SKM-1 treated with dmso at 0.1 percent for 144 hours (cell line): ENCODE measurements around the gene SUCLA2.
"Not testable (repeated sequence)": the region's sequence is repeated elsewhere in the genome, so short reads cannot be mapped to it uniquely, and the experiment has no call there.

Experiments used
- DNase-seq: peaks from one replicate; lab custom pipeline; 2025; ENCODE audit not compliant: unreplicated experiment; lab: John Stamatoyannopoulos, UW

SUCLA2 gene

DNA sequence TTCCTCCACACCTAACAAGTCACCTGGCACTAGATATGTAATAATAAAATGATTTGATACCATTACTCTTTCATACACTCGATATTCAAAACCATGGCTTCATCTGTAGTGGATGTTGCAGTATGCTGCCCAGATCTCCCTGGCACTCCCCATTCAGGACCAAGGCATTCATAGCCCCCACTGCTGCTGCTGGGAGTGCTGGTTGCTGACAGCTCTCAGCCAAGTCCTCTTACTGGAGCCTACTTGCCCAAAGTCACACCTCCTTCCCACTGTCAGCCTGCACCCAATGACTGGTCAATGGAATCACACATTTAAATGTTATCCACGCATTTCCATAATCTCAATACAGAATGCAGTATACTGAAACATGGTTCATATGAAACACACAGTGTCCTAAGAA, 3.7 kb downstream of the SUCLA2 start:
- no peak for DNase-seq

- no peak for DNase-seq
Measured at GRCh38 chr13:47991859-47992258, 9.2 kb downstream of the SUCLA2 start.

DNA sequence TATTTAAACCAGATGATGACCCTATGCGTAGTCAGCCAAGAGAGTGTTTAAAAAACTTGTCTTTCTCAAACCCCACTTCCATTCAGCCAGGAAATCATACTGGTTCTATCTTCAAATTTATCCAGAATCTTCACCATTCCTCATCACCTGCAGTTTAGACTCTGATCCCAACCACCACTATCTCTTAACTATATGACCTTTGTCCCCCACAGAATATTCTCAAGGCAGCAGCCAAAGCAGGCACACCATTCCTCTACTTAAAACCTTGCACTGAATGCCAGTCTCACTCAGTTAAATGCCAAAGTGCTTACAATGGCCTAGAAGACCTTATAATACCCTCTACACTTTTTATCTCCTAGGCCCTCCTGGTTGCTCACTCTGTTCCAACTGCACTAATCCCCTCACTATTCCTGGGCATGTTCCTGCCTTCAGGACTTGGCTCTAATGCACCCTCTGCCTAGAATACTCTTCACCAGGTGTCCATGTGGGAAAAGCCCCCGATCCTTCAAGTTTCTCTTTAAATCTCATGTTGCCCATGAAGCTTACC, 10.1 kb downstream of the SUCLA2 start:
- no peak for DNase-seq

DNA sequence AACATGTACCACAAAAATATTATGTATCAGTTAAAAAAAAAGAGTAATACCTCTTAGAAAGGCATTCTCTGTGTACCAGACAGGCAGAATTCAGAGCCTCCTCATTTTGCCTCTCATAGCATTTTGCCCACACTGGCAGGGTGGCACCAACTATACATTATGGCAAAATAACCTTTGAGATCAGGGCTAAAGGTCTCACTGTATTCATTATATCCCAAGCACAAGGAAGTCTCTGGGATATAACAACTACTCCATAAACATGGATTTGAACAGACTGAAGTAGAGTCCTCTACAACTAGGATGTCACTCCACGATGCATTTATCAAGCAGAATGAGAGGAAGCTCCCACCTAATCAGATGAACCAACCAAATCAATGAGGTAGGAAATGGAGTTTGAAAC, 10.6 kb downstream of the SUCLA2 start:
- DNase-seq, result no peak

GRCh38 chr13:47983070-47983469, 18.0 kb downstream of the SUCLA2 start:
- no peak for DNase-seq

DNA sequence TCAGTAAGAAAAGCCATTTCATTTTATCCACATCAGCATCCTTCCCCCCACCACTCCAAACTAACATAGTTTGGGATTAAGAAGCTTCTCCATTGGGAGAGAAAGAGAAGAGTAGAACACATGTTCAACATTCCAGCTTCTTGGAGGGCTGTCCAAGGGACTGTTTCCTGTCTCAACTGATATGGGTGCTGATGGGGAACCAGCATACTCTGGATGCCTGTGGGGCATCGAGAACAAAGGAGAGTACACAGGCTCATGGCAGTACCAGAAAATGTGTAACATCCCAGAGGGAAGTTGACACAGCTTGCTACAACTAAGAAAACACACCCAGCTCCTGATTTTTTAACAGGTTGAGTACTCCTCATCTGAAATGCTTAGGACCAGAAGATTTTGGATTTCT, 24.7 kb downstream of the SUCLA2 start:
- no peak for DNase-seq

GRCh38 chr13:47964863-47965262, 36.2 kb downstream of the SUCLA2 start:
- DNase-seq, result no peak

DNA sequence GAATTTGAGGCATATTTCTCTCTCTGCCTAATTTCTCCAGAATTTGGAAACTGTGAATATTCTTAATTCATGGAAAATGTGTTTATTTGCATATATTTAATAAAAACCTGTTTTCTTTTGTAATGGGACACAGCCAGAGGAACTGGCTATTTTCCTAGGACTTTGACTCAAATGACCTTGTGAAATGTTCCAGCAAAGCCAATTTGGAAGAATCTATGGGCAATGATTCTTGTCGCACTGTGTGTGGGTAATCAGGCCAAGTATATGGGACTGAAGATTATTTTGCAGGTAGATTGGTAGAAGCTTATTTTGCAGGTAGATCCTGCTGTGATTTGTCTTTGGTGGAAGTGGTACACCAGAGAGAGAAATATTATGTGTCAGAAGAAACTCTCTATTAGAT, 38.8 kb downstream of the SUCLA2 start:
- no peak for DNase-seq

DNA sequence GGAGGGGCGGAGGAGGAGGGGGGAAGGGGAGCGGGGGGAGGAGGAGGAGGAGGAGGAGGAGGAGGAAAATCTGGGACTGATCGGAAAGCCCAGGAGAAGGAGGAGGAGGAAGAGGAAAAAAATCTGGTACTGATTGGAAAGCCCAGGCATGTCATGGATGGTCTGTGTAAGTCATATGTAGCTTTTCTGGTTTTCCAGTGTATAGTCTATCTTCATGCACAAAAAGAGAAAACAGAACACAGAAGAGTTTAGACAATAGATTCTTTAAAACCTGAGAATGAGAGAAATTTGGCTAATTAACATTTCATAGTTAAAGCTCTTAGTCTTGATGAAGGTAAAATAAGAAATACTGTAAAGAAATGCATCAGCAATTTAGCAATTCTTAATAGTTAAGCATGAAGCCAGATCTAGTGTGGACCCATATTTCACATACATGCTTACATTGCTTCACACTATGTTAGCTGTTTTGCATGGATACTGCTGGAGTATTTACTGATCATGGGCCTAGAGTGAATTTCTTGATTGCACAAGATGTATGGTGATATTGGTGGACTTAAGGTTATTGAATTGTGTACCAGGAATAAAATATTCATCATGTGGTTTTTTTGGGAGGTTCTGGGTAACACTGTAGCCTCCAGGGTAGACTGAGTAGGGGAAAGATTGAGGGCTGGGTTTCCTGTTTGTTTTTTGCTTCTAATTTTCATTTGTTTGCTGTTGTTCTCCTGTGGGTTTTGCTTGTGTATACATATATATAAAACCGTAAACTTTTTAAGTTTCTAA, 41.4 kb downstream of the SUCLA2 start:
- DNase-seq, result no peak

DNA sequence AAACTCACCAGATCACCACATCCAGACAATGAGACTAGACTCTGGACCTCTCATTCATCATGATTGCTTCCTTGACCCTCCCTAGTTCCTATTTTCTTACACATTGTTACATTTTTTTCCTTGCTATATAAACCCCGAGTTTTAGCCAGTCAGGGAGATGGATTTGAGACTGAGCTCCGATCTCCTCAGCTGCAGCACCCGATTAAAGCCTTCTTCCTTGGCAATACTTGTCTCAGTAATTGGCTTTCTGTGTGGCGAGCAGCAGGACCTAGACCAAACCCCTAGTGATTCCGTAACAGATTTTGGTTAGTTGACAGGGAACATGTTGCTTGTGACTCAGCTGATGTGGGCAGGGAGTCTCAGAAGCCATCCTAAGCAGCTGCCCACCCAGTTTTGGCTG, 44.0 kb downstream of the SUCLA2 start:
- DNase-seq, result no peak

GRCh38 chr13:47955836-47956235, 45.2 kb downstream of the SUCLA2 start:
- no peak for DNase-seq

DNA sequence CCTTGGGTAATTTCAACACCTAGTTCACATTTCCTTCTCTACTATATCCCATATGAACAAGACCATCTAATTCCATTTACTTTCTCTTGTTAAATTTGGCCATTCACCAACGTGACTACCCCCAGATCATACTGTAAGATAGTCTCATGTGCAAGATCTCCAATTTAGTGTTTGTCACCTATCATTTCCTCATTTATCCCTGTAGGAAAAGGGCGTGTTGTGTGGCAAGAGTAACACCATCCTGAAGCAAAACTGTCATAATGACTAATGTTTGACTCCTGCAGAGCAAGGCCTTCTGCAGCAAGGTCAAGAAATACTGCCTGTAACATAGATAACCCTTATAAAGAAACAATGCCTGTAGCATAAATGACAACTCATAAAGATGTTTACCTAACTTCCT, 51.3 kb downstream of the SUCLA2 start:
- no peak for DNase-seq

DNA sequence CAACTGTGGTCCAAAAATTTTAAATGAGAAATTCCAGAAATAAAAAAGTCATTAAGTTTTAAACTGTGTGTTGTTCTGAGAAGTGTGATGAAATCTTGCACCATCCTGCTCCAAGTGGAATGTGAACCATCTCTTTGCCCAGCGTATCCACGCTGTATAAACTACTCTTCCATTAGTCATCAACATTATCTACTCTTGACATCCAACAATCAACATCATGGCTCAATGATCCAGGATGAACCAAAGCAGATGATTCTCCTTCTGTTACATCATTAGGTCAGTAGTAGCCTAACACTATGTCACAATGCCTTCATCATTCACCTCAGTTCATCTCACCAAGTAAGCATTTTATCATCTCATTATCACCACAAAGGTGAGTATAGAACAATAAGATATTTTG, 55.3 kb downstream of the SUCLA2 start:
- no peak for DNase-seq

DNA sequence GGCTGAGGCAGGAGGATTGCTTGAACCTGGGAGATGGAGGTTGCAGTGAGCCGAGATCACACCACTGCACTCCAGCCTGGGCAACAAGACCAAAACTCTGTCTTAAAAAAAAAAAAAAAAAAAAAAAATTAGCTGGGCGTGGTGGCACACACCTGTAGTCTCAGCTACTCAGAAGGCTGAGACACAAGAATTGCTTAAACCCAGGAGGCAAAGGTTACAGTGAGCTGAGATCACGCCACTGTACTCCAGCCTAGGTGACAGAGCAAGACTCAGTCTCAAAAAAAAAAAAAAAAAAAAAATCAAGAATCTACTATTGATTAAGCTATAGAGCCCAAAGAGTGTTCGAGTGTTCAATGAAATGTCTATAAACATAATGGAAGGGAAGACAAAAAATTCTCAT, 55.9 kb downstream of the SUCLA2 start:
- DNase-seq, result not testable (repeated sequence)

- DNase-seq, result no peak
Measured at GRCh38 chr13:47934371-47934770, 66.7 kb downstream of the SUCLA2 start.

DNA sequence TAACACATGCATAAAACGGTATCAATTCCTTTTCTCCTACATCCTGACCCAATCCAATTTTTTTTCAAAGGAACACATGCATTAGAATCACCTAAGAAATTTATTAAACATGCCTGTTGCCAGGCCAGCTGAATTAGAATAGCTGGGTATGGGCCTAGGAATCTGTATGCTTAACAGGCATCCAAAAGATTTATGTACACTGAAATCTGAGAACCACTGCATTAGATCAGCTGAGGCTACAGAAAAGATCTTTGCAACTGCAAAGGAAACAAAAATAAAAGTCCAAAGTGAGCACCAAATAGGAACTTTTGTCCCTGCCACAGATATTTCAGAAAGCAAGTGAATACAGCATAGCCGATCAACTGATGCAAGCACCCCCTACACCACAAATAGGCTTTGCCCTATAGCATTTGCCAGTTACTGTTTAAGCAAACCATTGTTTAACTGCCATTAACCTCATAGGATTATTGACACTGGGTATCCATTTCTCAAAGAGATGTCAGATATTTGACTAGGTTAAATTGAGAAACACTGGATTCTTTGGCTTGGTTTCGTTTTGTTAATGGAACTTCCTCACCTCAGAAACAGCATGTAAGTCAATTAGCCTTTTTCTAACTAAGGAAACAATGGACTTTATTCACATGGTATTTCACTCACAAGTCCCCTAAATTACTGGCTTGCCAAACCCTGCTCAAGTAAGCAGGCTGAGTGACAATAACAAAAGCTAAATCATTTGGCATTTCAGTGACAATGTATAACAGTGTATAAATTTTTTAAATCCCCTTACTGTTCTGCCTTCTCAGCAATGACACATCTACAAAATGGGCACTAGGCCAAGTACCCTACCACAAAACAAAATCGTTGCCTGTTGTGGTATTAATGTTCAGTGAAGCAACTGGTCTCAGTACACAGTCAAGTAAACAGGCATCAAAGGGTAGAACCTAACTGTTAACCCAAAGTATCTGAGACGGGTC, 67.8 kb downstream of the SUCLA2 start:
- no peak for DNase-seq

DNA sequence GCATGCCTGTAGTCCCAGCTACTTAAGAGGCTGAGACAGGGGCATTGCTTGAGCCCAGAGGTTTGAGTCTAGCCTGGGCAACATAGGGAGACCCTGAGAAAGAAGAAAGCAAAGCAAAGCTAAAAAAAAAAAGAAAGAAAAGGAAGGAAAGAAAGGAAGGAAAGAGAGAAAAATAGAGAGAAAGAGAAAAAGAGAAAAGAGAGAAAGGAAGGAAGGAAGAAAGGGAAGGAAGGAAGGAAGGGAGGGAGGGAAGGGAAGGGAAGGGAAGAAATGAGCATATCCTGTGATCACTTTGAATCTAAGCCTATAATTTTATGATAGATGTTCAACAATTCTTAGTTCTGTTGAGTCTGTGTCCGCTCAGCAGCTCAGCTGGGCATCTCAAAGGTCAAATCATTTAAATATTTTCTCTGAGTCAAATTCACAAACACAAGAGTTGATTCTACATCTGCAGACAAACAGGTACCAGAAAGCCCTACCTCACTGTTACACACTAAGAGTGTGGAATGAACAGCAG, 70.4 kb downstream of the SUCLA2 start:
- no peak for DNase-seq

GRCh38 chr13:47929156-47929555, 71.9 kb downstream of the SUCLA2 start:
- no peak for DNase-seq

DNA sequence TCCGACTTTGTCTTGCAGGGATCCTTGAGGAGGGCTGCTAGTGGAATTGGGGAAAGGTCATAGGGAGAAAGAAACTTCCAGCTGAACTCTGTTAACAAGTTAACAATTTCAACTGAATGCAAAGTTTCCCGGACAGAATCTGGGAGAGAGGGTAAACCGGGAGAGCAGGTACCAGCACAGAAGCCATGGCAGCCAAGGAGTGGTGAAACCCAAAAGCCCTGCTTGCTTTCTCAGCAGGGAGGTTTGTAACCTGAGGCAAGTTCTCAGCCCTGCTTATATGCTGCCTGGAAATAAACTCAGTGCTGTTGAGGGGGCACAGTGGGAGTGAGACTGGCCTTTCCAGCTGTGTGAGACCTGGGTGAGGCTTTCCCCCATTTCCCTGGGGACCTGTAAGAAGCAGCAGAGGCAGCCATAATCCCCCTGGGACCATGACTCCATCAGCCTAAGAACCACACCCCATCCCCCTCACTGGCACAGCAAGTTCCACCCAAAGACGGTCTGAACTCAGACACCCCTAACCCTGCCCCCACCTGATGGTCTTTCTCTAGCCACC, 84.0 kb downstream of the SUCLA2 start:
- DNase-seq, result no peak

GRCh38 chr13:47908197-47908902, 92.7 kb downstream of the SUCLA2 start:
- no peak for DNase-seq

DNA sequence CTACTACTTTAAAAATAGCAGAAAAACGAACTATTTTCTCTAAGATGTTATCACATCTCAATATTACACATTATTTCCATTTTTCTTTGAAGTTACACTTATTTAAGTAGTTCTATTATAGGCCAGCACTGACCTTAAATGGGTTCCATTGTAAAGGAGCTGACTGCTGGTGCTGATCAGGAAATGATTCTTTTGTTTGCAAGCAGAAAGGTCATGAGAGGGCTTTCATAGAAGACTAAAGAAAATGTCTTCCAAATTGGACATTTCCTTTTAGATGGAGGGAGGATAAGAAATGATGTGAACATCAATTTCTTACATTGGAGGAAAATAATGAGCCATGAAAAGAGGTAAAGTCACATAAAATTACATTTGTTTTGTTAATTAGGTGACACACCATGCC, 96.2 kb downstream of the SUCLA2 start:
- DNase-seq, result no peak
